ENCODE measurements around the gene ZCCHC8. TPM values are rescaled to one million over a fixed set of nuclear protein-coding genes. Genes with fewer than 3 reads are reported as not detected.
"Not testable (repeated sequence)": the region's sequence is repeated elsewhere in the genome, so short reads cannot be mapped to it uniquely, and the experiment has no call there.

Gene ZCCHC8
- total and polyA plus RNA-seq, 2 of the 8 experiments (the other 6 are each of a cell fraction or from before 2014, with no cell fraction given) = 13.8 to 28.9 TPM

DNA sequence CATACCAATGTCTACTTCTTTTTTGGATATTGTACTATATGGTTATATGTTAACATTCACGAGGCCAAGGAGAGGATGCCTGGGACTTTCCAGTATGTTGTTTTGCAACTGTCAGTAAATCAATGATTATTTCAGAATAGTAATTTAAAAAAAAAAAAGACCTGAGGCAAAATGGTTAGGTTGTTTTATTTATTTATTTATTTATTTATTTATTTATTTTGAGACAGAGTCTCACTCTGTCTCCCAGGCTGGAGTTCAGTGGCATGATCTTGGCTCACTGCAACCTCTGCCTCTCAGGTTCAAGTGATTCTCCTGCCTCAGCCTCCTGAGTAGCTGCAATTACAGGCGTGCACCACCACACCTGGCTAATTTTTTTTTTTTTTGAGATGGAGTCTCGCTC is 52.9 kb downstream of the ZCCHC8 start:
- H3K79me2 ChIP-seq (ENCODE audit: control insufficient read depth in 1 of 2, insufficient read depth in 2 of 2, low read length in 2 of 2); H3K4me1 ChIP-seq (replicated peaks in 1 of 4; ENCODE audit: control insufficient read depth in 3 of 4, insufficient read depth in 4 of 4, low read length in 3 of 4); POLR2A ChIA-PET (ENCODE audit: partially characterized antibody); H3K23me2 ChIP-seq (ENCODE audit: low read depth, low read length); H3K14ac ChIP-seq (ENCODE audit: insufficient read length); H4K91ac ChIP-seq (replicated peaks; ENCODE audit: insufficient read length, low read length); H3K27ac ChIP-seq (ENCODE audit: low read depth, low read length); H3K18ac ChIP-seq (ENCODE audit: extremely low read depth, low read length); H3K9me3 ChIP-seq (ENCODE audit: insufficient read depth in 2 of 2, low read depth in 1 of 2, low read length in 1 of 2); H3K23ac ChIP-seq (ENCODE audit: insufficient read length); H2BK15ac ChIP-seq (ENCODE audit: low read length); H3K36me3 ChIP-seq (ENCODE audit: control insufficient read depth in 2 of 4, insufficient read depth in 4 of 4, low read length in 3 of 4); H3K27me3 ChIP-seq (replicated peaks in 1 of 4; ENCODE audit: control insufficient read depth in 3 of 4, extremely low read depth in 1 of 4, insufficient read depth in 3 of 4, low read length in 3 of 4); H3K4ac ChIP-seq (replicated peaks; ENCODE audit: insufficient read length, low read depth, low read length); H2BK120ac ChIP-seq (replicated peaks; ENCODE audit: low read depth, low read length); H2BK12ac ChIP-seq (ENCODE audit: low read depth, low read length); H4K8ac ChIP-seq (ENCODE audit: extremely low read depth, insufficient read depth, low read length); H3K9ac ChIP-seq (replicated peaks in 1 of 4; ENCODE audit: extremely low read depth in 1 of 4, low read depth in 3 of 4, low read length in 3 of 4); H2AFZ ChIP-seq (ENCODE audit: low read length); DNase-seq (ENCODE audit: low read depth in 1 of 2, low spot score in 2 of 2); H3K4me2 ChIP-seq (ENCODE audit: insufficient read depth in 1 of 2, low read depth in 2 of 2, low read length in 2 of 2); FAIRE-seq; H2BK20ac ChIP-seq (ENCODE audit: low read length); H4K20me1 ChIP-seq (replicated peaks in 1 of 2; ENCODE audit: control insufficient read depth in 1 of 2, insufficient read depth in 2 of 2, low read length in 2 of 2); H2AK5ac ChIP-seq (ENCODE audit: low read depth, low read length); H3K79me1 ChIP-seq (ENCODE audit: low read depth, low read length); H2BK5ac ChIP-seq (ENCODE audit: low read depth, low read length); H4K5ac ChIP-seq (ENCODE audit: insufficient read length, low read depth, low read length); H3K56ac ChIP-seq (replicated peaks; ENCODE audit: insufficient read length, low read depth, low read length); H3K4me3 ChIP-seq (ENCODE audit: extremely low read depth in 1 of 4, insufficient read depth in 2 of 4, low read depth in 3 of 4, low read length in 4 of 4): not testable (repeated sequence)
- 93% methylated on average over 1 of the region's 3 CpGs; no CpG with 5 or more reads in 1 of the 2 experiments for WGBS, 2 experiments (ENCODE audit: extremely low coverage in 1 of 2, insufficient coverage in 1 of 2, insufficient read length in 1 of 2, insufficient replicate concordance in 2 of 2, low coverage in 1 of 2, low lambda C conversion rate in 2 of 2, missing lambda C conversion rate in 1 of 2)
- CTCF ChIA-PET (ENCODE audit: partially characterized antibody) = interaction anchor here (0.6 to 1.8 kb wide), 3 partner anchors 24 to 1725 kb away, joined by 3 to 4 read pairs (median 4); no protein-coding TSS in a partner anchor

GRCh38 chr12:122446390-122446789 is 54.3 kb downstream of the ZCCHC8 start:
- CTCF ChIA-PET (ENCODE audit: partially characterized antibody); DNase-seq (ENCODE audit: low read depth in 1 of 2, low spot score in 2 of 2); H3K79me2 ChIP-seq (ENCODE audit: control insufficient read depth in 1 of 2, insufficient read depth in 2 of 2, low read length in 2 of 2): not testable (repeated sequence)

More at GRCh38 chr12:122446390-122446789, 54.3 kb downstream of the ZCCHC8 start:
- not testable (repeated sequence) for H4K20me1 ChIP-seq (replicated peaks in 1 of 2; ENCODE audit: control insufficient read depth in 1 of 2, insufficient read depth in 2 of 2, low read length in 2 of 2); H3K4me1 ChIP-seq (replicated peaks in 1 of 4; ENCODE audit: control insufficient read depth in 3 of 4, insufficient read depth in 4 of 4, low read length in 3 of 4); H3K18ac ChIP-seq (ENCODE audit: extremely low read depth, low read length); H3K4me3 ChIP-seq (ENCODE audit: extremely low read depth in 1 of 4, insufficient read depth in 2 of 4, low read depth in 3 of 4, low read length in 4 of 4); H3K23ac ChIP-seq (ENCODE audit: insufficient read length); H3K27me3 ChIP-seq (replicated peaks in 1 of 4; ENCODE audit: control insufficient read depth in 3 of 4, extremely low read depth in 1 of 4, insufficient read depth in 3 of 4, low read length in 3 of 4); H2BK15ac ChIP-seq (ENCODE audit: low read length); H3K4ac ChIP-seq (replicated peaks; ENCODE audit: insufficient read length, low read depth, low read length); H2AK5ac ChIP-seq (ENCODE audit: low read depth, low read length); H3K14ac ChIP-seq (ENCODE audit: insufficient read length); H3K23me2 ChIP-seq (ENCODE audit: low read depth, low read length); H2BK5ac ChIP-seq (ENCODE audit: low read depth, low read length); H2BK12ac ChIP-seq (ENCODE audit: low read depth, low read length); H3K4me2 ChIP-seq (ENCODE audit: insufficient read depth in 1 of 2, low read depth in 2 of 2, low read length in 2 of 2); H3K27ac ChIP-seq (ENCODE audit: low read depth, low read length); H3K56ac ChIP-seq (replicated peaks; ENCODE audit: insufficient read length, low read depth, low read length); FAIRE-seq; H3K9ac ChIP-seq (replicated peaks in 1 of 4; ENCODE audit: extremely low read depth in 1 of 4, low read depth in 3 of 4, low read length in 3 of 4); H4K91ac ChIP-seq (replicated peaks; ENCODE audit: insufficient read length, low read length); H4K8ac ChIP-seq (ENCODE audit: extremely low read depth, insufficient read depth, low read length); H3K9me3 ChIP-seq (ENCODE audit: insufficient read depth in 2 of 2, low read depth in 1 of 2, low read length in 1 of 2); H2AFZ ChIP-seq (ENCODE audit: low read length); H3K79me1 ChIP-seq (ENCODE audit: low read depth, low read length); H3K36me3 ChIP-seq (ENCODE audit: control insufficient read depth in 2 of 4, insufficient read depth in 4 of 4, low read length in 3 of 4); H4K5ac ChIP-seq (ENCODE audit: insufficient read length, low read depth, low read length); H2BK20ac ChIP-seq (ENCODE audit: low read length); H2BK120ac ChIP-seq (replicated peaks; ENCODE audit: low read depth, low read length)
- POLR2A ChIA-PET (ENCODE audit: partially characterized antibody) = interaction anchor here (0.7 to 1.2 kb wide), 3 partner anchors 23 to 55 kb away, joined by 3 to 4 read pairs (median 3); no protein-coding TSS in a partner anchor
- 80% methylated on average over 6 of the region's 6 CpGs; no CpG with 5 or more reads in 1 of the 2 experiments for WGBS, 2 experiments (ENCODE audit: extremely low coverage in 1 of 2, insufficient coverage in 1 of 2, insufficient read length in 1 of 2, insufficient replicate concordance in 2 of 2, low coverage in 1 of 2, low lambda C conversion rate in 2 of 2, missing lambda C conversion rate in 1 of 2)

Data from H1 (cell line).